Choroid plexus epithelial cell (primary cell): ENCODE results near the gene IL12RB1.

Source experiments
- DNase-seq: peaks from one replicate; pipeline ENCODE4 v3.0.0-alpha.2; 2010; ENCODE audit warnings: low read depth
- H3K4me3 ChIP-seq: 2 replicates; pipeline ENCODE4 v1.5.1; 2011; ENCODE audit warnings: low read depth, mild to moderate bottlenecking, control low read depth, low read length, moderate library complexity
- TF ChIP-seq, protein P1 (sequence below): conservative IDR thresholded peaks from 2 replicates; pipeline ENCODE4 v1.5.1; 2011; ENCODE audit warnings: low read depth, mild to moderate bottlenecking, control low read depth, inconsistent platforms, low read length, moderate library complexity

Gene IL12RB1

DNA sequence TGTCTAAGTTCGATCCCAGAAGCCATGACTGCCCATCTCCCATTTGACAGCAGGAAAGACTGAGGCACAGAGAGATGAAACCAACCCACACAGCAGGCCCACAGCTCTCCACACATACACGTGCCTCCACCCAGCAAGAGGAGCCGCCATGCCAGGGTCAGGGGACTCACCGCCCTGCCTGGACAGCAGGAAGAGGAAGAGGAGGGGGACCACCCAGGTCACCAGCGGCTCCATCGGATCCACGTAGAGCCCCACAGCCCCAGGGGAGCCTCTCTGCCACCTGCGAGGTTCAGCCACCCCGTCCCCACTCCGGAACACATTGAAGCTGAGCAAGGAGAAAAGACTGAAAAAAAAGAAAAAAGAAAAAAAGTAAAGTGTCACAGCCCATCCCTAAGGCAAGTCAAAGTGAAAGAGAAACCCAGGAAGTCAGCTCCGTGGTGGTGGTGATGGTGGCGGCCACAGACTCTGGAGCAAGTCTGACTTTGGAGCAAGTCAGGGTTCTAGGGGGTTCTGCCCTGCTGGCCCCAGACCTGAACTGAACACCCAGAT is at the start of gene IL12RB1:
TSS of gene IL12RB1 (minus strand) at position 345 of the 549 bp plus-strand sequence. CDS start at position 234, 111 bp downstream.
- DNase-seq = peak; percentile 28
- TF ChIP-seq, protein P1, sequence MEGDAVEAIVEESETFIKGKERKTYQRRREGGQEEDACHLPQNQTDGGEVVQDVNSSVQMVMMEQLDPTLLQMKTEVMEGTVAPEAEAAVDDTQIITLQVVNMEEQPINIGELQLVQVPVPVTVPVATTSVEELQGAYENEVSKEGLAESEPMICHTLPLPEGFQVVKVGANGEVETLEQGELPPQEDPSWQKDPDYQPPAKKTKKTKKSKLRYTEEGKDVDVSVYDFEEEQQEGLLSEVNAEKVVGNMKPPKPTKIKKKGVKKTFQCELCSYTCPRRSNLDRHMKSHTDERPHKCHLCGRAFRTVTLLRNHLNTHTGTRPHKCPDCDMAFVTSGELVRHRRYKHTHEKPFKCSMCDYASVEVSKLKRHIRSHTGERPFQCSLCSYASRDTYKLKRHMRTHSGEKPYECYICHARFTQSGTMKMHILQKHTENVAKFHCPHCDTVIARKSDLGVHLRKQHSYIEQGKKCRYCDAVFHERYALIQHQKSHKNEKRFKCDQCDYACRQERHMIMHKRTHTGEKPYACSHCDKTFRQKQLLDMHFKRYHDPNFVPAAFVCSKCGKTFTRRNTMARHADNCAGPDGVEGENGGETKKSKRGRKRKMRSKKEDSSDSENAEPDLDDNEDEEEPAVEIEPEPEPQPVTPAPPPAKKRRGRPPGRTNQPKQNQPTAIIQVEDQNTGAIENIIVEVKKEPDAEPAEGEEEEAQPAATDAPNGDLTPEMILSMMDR = no peak
- H3K4me3 ChIP-seq = peak within 1 kb of the TSS; percentile 11

GRCh38 chr19:18135712-18136584 is 49.2 kb upstream of the IL12RB1 start:
- no peak overlapping the region for H3K4me3 ChIP-seq
- DNase-seq = no peak
- TF ChIP-seq, protein P1 = no peak

DNA sequence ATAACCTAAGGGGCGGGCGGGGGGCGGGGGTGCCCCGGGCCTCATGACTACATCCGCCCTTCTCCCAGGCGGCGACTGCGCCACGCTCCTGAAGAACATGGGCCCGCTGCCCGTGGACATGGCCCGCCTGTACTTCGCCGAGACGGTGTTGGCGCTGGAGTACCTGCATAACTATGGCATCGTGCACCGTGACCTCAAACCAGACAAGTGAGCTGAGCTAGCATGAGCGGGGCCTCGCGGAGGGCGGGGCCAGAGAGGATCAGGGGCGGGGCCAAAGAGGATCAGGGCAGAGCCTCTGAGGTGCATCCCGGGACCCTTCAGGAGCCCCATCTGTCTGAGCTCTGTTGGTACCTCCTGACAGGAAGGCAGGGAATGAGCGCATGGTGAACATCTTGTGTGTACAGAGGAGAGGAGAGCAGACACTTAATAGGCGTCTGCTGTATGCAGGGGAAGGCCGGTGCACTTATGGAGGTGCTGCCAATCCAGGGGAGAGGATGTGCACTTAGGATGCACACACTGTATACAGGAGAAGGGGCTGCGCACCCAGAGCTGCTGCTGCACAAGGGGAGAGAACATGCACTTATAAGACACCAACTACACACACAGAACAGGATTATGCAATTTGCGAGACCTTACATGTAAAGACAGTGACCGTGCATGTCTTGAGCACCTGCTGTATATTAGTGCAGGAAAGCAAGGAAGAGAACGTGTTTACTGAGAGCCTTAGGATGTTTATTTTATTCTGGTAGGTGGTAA is 45.3 kb upstream of the IL12RB1 start:
- TF ChIP-seq, protein P1 = no peak
- no peak for DNase-seq
- H3K4me3 ChIP-seq = no peak overlapping the region

DNA sequence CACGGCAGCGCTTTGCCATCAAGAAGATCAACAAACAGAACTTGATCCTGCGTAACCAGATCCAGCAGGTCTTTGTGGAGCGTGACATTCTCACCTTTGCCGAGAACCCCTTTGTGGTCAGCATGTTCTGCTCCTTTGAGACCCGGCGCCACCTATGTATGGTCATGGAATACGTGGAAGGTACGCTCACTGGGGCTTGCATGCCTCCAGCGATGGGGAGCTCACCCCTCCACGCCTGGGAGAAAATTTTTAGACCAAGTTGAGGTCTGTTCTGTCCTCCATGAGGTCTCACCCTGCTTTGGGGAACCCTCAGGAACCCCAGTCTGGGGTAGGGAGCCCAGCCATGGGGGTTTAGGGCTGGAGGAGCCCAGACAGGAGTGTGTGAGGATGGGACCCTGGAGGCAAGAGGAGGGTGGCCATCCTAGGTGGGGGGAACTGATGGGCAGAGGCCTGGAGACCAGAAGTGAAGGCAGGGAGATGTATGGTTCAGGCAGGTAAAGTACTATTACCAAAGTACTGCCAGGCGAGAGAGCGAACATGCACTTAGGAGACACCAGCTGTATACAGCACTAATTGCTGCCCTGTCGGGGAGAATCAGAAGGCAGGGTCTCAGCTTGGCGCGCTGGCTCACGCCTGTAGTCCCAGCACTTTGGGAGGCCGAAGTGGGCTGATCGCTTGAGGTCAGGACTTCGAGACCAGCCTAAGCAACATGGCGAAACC is 43.9 kb upstream of the IL12RB1 start:
- H3K4me3 ChIP-seq = no peak overlapping the region
- TF ChIP-seq, protein P1 = no peak
- no peak for DNase-seq

GRCh38 chr19:18128805-18129204 is 42.1 kb upstream of the IL12RB1 start:
- no peak for DNase-seq
- TF ChIP-seq, protein P1 = no peak
- no peak overlapping the region for H3K4me3 ChIP-seq

GRCh38 chr19:18128044-18128443 is 41.3 kb upstream of the IL12RB1 start:
- TF ChIP-seq, protein P1 = no peak
- DNase-seq = peak; percentile 30
- H3K4me3 ChIP-seq = no peak overlapping the region
